KMS-11 (cell line): ENCODE data around the gene RSU1.
A peak's percentile ranks its signal among the peaks of the same experiment; 100 is the strongest.

Experiments
- H2AFZ ChIP-seq: fragments of 200-600 bp; sonication (generic); 2 replicates; pipeline ENCODE4 v1.6.1; 2016; ENCODE audit warnings: antibody characterized with exemption, mixed run types, low read depth
- H3K27ac ChIP-seq: fragments of 200-600 bp; sonication (generic); 2 replicates; pipeline ENCODE4 v1.6.1; 2016; ENCODE audit warnings: mild to moderate bottlenecking, mixed run types
- H3K27me3 ChIP-seq: fragments of 200-600 bp; sonication (generic); 2 replicates; pipeline ENCODE4 v1.6.1; 2017; ENCODE audit warnings: mild to moderate bottlenecking, low read depth, mixed run types, moderate library complexity; ENCODE audit not compliant: insufficient read depth
- H3K36me3 ChIP-seq: fragments of 200-600 bp; sonication (generic); 2 replicates; pipeline ENCODE4 v1.6.1; 2017; ENCODE audit warnings: mild to moderate bottlenecking, mixed run types; ENCODE audit not compliant: insufficient read depth
- H3K4me1 ChIP-seq: fragments of 200-600 bp; sonication (generic); 2 replicates; pipeline ENCODE4 v1.6.1; 2016; ENCODE audit warnings: mild to moderate bottlenecking, low read depth, mixed run types; ENCODE audit not compliant: poor library complexity, severe bottlenecking
- H3K4me2 ChIP-seq: fragments of 200-600 bp; sonication (generic); 2 replicates; pipeline ENCODE4 v1.7.0; 2016; ENCODE audit warnings: mild to moderate bottlenecking, mixed run types
- H3K4me3 ChIP-seq: fragments of 200-600 bp; sonication (generic); IDR thresholded peaks from 2 replicates; pipeline ENCODE4 v1.6.1; 2017; ENCODE audit warnings: low read depth, low read length, mixed read lengths; ENCODE audit not compliant: insufficient read depth
- H3K79me2 ChIP-seq: fragments of 200-600 bp; sonication (generic); 2 replicates; pipeline ENCODE4 v1.6.1; 2016; ENCODE audit warnings: low read depth, mixed run types; ENCODE audit not compliant: insufficient read depth
- H3K9ac ChIP-seq: fragments of 200-600 bp; sonication (generic); 2 replicates; pipeline ENCODE4 v1.6.1; 2016; ENCODE audit warnings: mild to moderate bottlenecking, mixed run types
- H4K20me1 ChIP-seq: fragments of 200-600 bp; sonication (generic); 2 replicates; pipeline ENCODE4 v1.6.1; 2016; ENCODE audit warnings: mild to moderate bottlenecking, mixed run types; ENCODE audit not compliant: insufficient read depth
- CTCF ChIP-seq: fragments of 200-600 bp; sonication (generic); conservative IDR thresholded peaks from 2 replicates; pipeline ENCODE4 v1.6.1; 2017; ENCODE audit warnings: low read depth, mild to moderate bottlenecking, antibody characterized with exemption, low read length, moderate library complexity, mixed read lengths

RSU1 gene

GRCh38 chr10:16777473-16778370 is 39.5 kb downstream of the RSU1 start:
- Histone ChIP-seq H3K36me3 (no peaks in the 10 kb centered on the region), H4K20me1 (no peaks in the 10 kb centered on the region; the same call in 1 of the 2 replicates), H3K79me2 (no peaks in the 10 kb centered on the region), H3K4me1 (peaks cover 14% of the 10 kb centered on the region), H3K27me3 (no peaks in the 10 kb centered on the region), H3K27ac (no peak overlapping the region), H3K4me3 (no peak overlapping the region), H2AFZ (no peak overlapping the region), H3K9ac (no peak overlapping the region), H3K4me2 (no peak overlapping the region; the same call in 1 of the 2 replicates)
- TF ChIP-seq CTCF = peak; percentile 94

- no peaks in the 10 kb centered on the region for H3K36me3 ChIP-seq
- H3K4me2 ChIP-seq = no peak overlapping the region
- no peaks in the 10 kb centered on the region; the same call in 1 of the 2 replicates for H4K20me1 ChIP-seq
- H2AFZ ChIP-seq = no peak overlapping the region
- no peak overlapping the region for H3K27ac ChIP-seq
- H3K27me3 ChIP-seq = no peaks in the 10 kb centered on the region
- no peak overlapping the region for H3K4me3 ChIP-seq
- H3K9ac ChIP-seq = no peak overlapping the region
- peaks cover 14% of the 10 kb centered on the region for H3K4me1 ChIP-seq
- TF ChIP-seq CTCF = no peak
- no peaks in the 10 kb centered on the region for H3K79me2 ChIP-seq
Measured at GRCh38 chr10:16776896-16777295, 40.3 kb downstream of the RSU1 start.

- Histone ChIP-seq H3K27me3 (no peaks in the 10 kb centered on the region), H3K9ac (no peak overlapping the region), H4K20me1 (no peaks in the 10 kb centered on the region; the same call in 1 of the 2 replicates), H3K36me3 (no peaks in the 10 kb centered on the region), H3K4me2 (no peak overlapping the region), H2AFZ (no peak overlapping the region), H3K4me1 (peaks cover 6% of the 10 kb centered on the region), H3K79me2 (no peaks in the 10 kb centered on the region), H3K4me3 (no peak overlapping the region), H3K27ac (no peak overlapping the region)
- no peak for TF ChIP-seq CTCF
Measured at GRCh38 chr10:16773334-16773733, 43.9 kb downstream of the RSU1 start.

- Histone ChIP-seq H3K4me3 (no peak overlapping the region), H4K20me1 (no peaks in the 10 kb centered on the region; the same call in 1 of the 2 replicates), H3K27ac (no peak overlapping the region), H3K36me3 (no peaks in the 10 kb centered on the region), H3K79me2 (no peaks in the 10 kb centered on the region), H3K27me3 (no peaks in the 10 kb centered on the region), H2AFZ (no peak overlapping the region), H3K4me1 (no peaks in the 10 kb centered on the region), H3K4me2 (no peak overlapping the region), H3K9ac (no peak overlapping the region)
- TF ChIP-seq CTCF = no peak
Measured at GRCh38 chr10:16770670-16771069, 46.6 kb downstream of the RSU1 start.
